Stimulated activated CD4-positive, alpha-beta T cell treated with anti-CD3 and anti-CD28 coated beads, Interleukin-15, amount 100 ng/mL, for 24 hours (primary cell): Measurements from ENCODE around the gene TAP2.
A peak's percentile ranks its signal among the peaks of the same experiment; 100 is the strongest.
"Not testable (repeated sequence)": the region's sequence is repeated elsewhere in the genome, so short reads cannot be mapped to it uniquely, and the experiment has no call there.

ENCODE experiments used
- DNase-seq: peaks from one replicate; pipeline ENCODE4 v3.0.0-alpha.2; 2020

TAP2 gene

GRCh38 chr6:32838114-32838958 lies at the start of gene TAP2:
TAP2 (minus strand) TSS chr6:32838739; CDS start chr6:32838233, 506 bp downstream.
- DNase-seq, result peak; percentile 98

- no peak for DNase-seq
Measured at GRCh38 chr6:32887616-32888015, 49.1 kb upstream of the TAP2 start.

GRCh38 chr6:32886681-32887383 lies 48.3 kb upstream of the TAP2 start:
- DNase-seq, result no peak

GRCh38 chr6:32885698-32886286 lies 47.3 kb upstream of the TAP2 start:
- DNase-seq, result no peak

- no peak for DNase-seq
Measured at GRCh38 chr6:32883789-32884188, 45.2 kb upstream of the TAP2 start.

- no peak for DNase-seq
Measured at GRCh38 chr6:32882879-32883250, 44.3 kb upstream of the TAP2 start.

GRCh38 chr6:32880962-32881361 lies 42.4 kb upstream of the TAP2 start:
- DNase-seq, result not testable (repeated sequence)

GRCh38 chr6:32879691-32880090 lies 41.2 kb upstream of the TAP2 start:
- no peak for DNase-seq

GRCh38 chr6:32876603-32877002 lies 38.1 kb upstream of the TAP2 start:
- DNase-seq, result no peak

GRCh38 chr6:32873947-32874346 lies 35.4 kb upstream of the TAP2 start:
- DNase-seq, result not testable (repeated sequence)

GRCh38 chr6:32868257-32868788 lies 29.8 kb upstream of the TAP2 start:
- DNase-seq, result peak; percentile 90

GRCh38 chr6:32867554-32868256 lies 29.2 kb upstream of the TAP2 start:
- DNase-seq, result no peak

- no peak for DNase-seq
Measured at GRCh38 chr6:32867022-32867477, 28.5 kb upstream of the TAP2 start.

GRCh38 chr6:32865724-32866443 lies 27.3 kb upstream of the TAP2 start:
- DNase-seq, result no peak

GRCh38 chr6:32862725-32863124 lies 24.2 kb upstream of the TAP2 start:
- DNase-seq, result no peak

- DNase-seq, result no peak
Measured at GRCh38 chr6:32860674-32861073, 22.1 kb upstream of the TAP2 start.

- DNase-seq, result no peak
Measured at GRCh38 chr6:32858194-32858593, 19.7 kb upstream of the TAP2 start.

- no peak for DNase-seq
Measured at GRCh38 chr6:32857156-32857891, 18.8 kb upstream of the TAP2 start.

GRCh38 chr6:32855467-32856174 lies 17.1 kb upstream of the TAP2 start:
- DNase-seq, result no peak

- peak; percentile 73 for DNase-seq
Measured at GRCh38 chr6:32854376-32855178, 16.0 kb upstream of the TAP2 start.
